HG02884 (cell line): Measurements from ENCODE around the gene MEIS1.
A peak's percentile ranks its signal among the peaks of the same experiment; 100 is the strongest.
"Not testable (repeated sequence)": the region's sequence is repeated elsewhere in the genome, so short reads cannot be mapped to it uniquely, and the experiment has no call there.

Source experiments
- ATAC-seq: cut with Tn5 transposase; IDR thresholded peaks from one replicate; pipeline ENCODE4 v1.9.1; 2021; ENCODE audit warnings: mild to moderate bottlenecking, moderate library complexity; ENCODE audit not compliant: unreplicated experiment

Gene MEIS1

GRCh38 chr2:66434679-66435548, at the start of gene MEIS1:
Gene MEIS1, plus strand, starts transcription at chr2:66435125. Its CDS starts 732 bp downstream, at chr2:66435857.
- ATAC-seq, result peak; percentile 77

GRCh38 chr2:66387016-66387753, 47.7 kb upstream of the MEIS1 start:
- no peak for ATAC-seq

GRCh38 chr2:66389651-66390131, 45.2 kb upstream of the MEIS1 start:
- ATAC-seq, result no peak

- no peak for ATAC-seq
These were observed 44.8 kb upstream of the MEIS1 start for GRCh38 chr2:66390152-66390551.

GRCh38 chr2:66390811-66391210, 44.1 kb upstream of the MEIS1 start:
- no peak for ATAC-seq

- ATAC-seq, result not testable (repeated sequence)
These were observed 43.7 kb upstream of the MEIS1 start for GRCh38 chr2:66391240-66391639.

- ATAC-seq, result no peak
These were observed 29.5 kb upstream of the MEIS1 start for GRCh38 chr2:66405473-66405872.

- no peak for ATAC-seq
These were observed 26.0 kb upstream of the MEIS1 start for GRCh38 chr2:66408905-66409304.

- ATAC-seq, result no peak
These were observed 22.1 kb upstream of the MEIS1 start for GRCh38 chr2:66412874-66413273.

- no peak for ATAC-seq
These were observed 20.0 kb upstream of the MEIS1 start for GRCh38 chr2:66414896-66415295.

- ATAC-seq, result no peak
These were observed 16.5 kb upstream of the MEIS1 start for GRCh38 chr2:66418381-66418780.

GRCh38 chr2:66421612-66422011, 13.3 kb upstream of the MEIS1 start:
- ATAC-seq, result no peak

GRCh38 chr2:66423391-66424124, 11.4 kb upstream of the MEIS1 start:
- ATAC-seq, result no peak

GRCh38 chr2:66426244-66427111, 8.4 kb upstream of the MEIS1 start:
- ATAC-seq, result no peak

- ATAC-seq, result no peak
These were observed 7.6 kb upstream of the MEIS1 start for GRCh38 chr2:66427300-66427699.

GRCh38 chr2:66428986-66429612, 5.8 kb upstream of the MEIS1 start:
- no peak for ATAC-seq

GRCh38 chr2:66429693-66430504, 5.0 kb upstream of the MEIS1 start:
- ATAC-seq, result no peak

GRCh38 chr2:66430505-66431273, 4.2 kb upstream of the MEIS1 start:
- ATAC-seq, result no peak
